ENCODE measurements around the gene TNFSF8.

GRCh38 chr9:114958021-114958843 is 27.8 kb upstream of the TNFSF8 start:
- TF ChIP-seq SMC3 (IDR thresholded peaks at IDR 0.05; ENCODE audit: low read depth, low read length): no peak
- no peak for TF ChIP-seq CTCF (conservative IDR thresholded peaks at IDR 0.05; ENCODE audit: low read depth, low read length)
- TF ChIP-seq MAZ (IDR thresholded peaks at IDR 0.05; ENCODE audit: borderline replicate concordance, low read depth, low read length): no peak
- TF ChIP-seq POLR2A (IDR thresholded peaks at IDR 0.05; ENCODE audit: low read depth, low read length): no peak
- TF ChIP-seq RAD21 (IDR thresholded peaks at IDR 0.05; ENCODE audit: low read length): no peak
- no peak for TF ChIP-seq RCOR1 (IDR thresholded peaks at IDR 0.05; ENCODE audit: insufficient replicate concordance, low read length)
- TF ChIP-seq MAFK (IDR thresholded peaks at IDR 0.05; ENCODE audit: low read depth, low read length): no peak
- TF ChIP-seq ELK1 (IDR thresholded peaks at IDR 0.05; ENCODE audit: borderline replicate concordance, low read depth, low read length): no peak

Data from IMR-90 (cell line).